DOHH2 (cell line): Measurements from ENCODE around the gene DNAJC5G.

Experiments
- H3F3A ChIP-seq: fragments of 200-600 bp; sonication (generic), shearing (Covaris generic); 2 replicates; pipeline ENCODE4 v1.6.0; 2016; ENCODE audit warnings: antibody characterized with exemption, mild to moderate bottlenecking; ENCODE audit not compliant: control insufficient read depth, insufficient read depth
- H3K27ac ChIP-seq: fragments of 200-600 bp; sonication (generic); 2 replicates; pipeline ENCODE4 v1.5.1; 2014; ENCODE audit warnings: low read depth, mild to moderate bottlenecking, low read length, moderate library complexity
- H3K27me3 ChIP-seq: fragments of 200-600 bp; sonication (generic); 2 replicates; pipeline ENCODE4 v1.6.1; 2014; ENCODE audit warnings: mild to moderate bottlenecking, low read length, mixed read lengths; ENCODE audit not compliant: control insufficient read depth
- H3K36me3 ChIP-seq: fragments of 200-600 bp; sonication (generic); 2 replicates; pipeline ENCODE4 v1.6.1; 2014; ENCODE audit warnings: mild to moderate bottlenecking, low read length, moderate library complexity, mixed read lengths; ENCODE audit not compliant: control insufficient read depth
- H3K4me1 ChIP-seq: fragments of 200-600 bp; sonication (generic); 2 replicates; pipeline ENCODE4 v1.6.1; 2014; ENCODE audit warnings: mild to moderate bottlenecking, low read length, mixed read lengths; ENCODE audit not compliant: control insufficient read depth
- H3K4me2 ChIP-seq: fragments of 200-600 bp; sonication (generic); 2 replicates; pipeline ENCODE4 v1.6.0; 2014; ENCODE audit warnings: mild to moderate bottlenecking, low read length, moderate library complexity
- H3K4me3 ChIP-seq: fragments of 200-600 bp; sonication (generic); 2 replicates; pipeline ENCODE4 v1.5.1; 2014; ENCODE audit warnings: mild to moderate bottlenecking, low read length, mixed read lengths
- H3K79me2 ChIP-seq: fragments of 200-600 bp; sonication (generic); 2 replicates; pipeline ENCODE4 v1.6.1; 2014; ENCODE audit warnings: mild to moderate bottlenecking, low read length, mixed read lengths; ENCODE audit not compliant: control insufficient read depth
- H3K9me2 ChIP-seq: fragments of 200-600 bp; sonication (generic); replicated peaks from 2 replicates; pipeline ENCODE4 v1.6.1; 2014; ENCODE audit warnings: mild to moderate bottlenecking, low read length, mixed read lengths; ENCODE audit not compliant: control insufficient read depth
- H3K9me3 ChIP-seq: fragments of 200-600 bp; sonication (generic); 2 replicates; pipeline ENCODE4 v1.6.1; 2014; ENCODE audit warnings: antibody characterized with exemption, low read length, mixed read lengths; ENCODE audit not compliant: control insufficient read depth, insufficient read depth
- H4K20me1 ChIP-seq: fragments of 200-600 bp; sonication (generic); 2 replicates; pipeline ENCODE4 v1.6.0; 2014; ENCODE audit warnings: low read depth, mild to moderate bottlenecking, antibody characterized with exemption, low read length, moderate library complexity; ENCODE audit not compliant: control insufficient read depth, insufficient read depth
- CTCF ChIP-seq: fragments of 200-600 bp; sonication (generic); IDR thresholded peaks from one replicate; pipeline ENCODE4 v1.5.1; 2014; ENCODE audit warnings: antibody characterized with exemption, mild to moderate bottlenecking, low read depth, low read length; ENCODE audit not compliant: poor library complexity, severe bottlenecking
- EZH2phosphoT487 ChIP-seq: fragments of 200-600 bp; sonication (generic); IDR thresholded peaks from 2 replicates; pipeline ENCODE4 v1.6.1; 2017; ENCODE audit warnings: borderline replicate concordance, mild to moderate bottlenecking, antibody characterized with exemption, low read length, moderate library complexity, mixed read lengths

Gene DNAJC5G

GRCh38 chr2:27306573-27307286, 31.5 kb downstream of the DNAJC5G start:
- peaks cover 2% of the 10 kb centered on the region; the same call in 1 of the 2 replicates for H3F3A ChIP-seq

GRCh38 chr2:27307287-27307544, 32.0 kb downstream of the DNAJC5G start:
- no peaks in the 10 kb centered on the region for H3K79me2 ChIP-seq
- H3K4me1 ChIP-seq: peaks cover 20% of the 10 kb centered on the region
- no peaks in the 10 kb centered on the region for H3K9me2 ChIP-seq
- H3K27ac ChIP-seq: no peak overlapping the region
- TF ChIP-seq EZH2phosphoT487 (no peak), CTCF (no peak)
- H3F3A ChIP-seq: peaks cover 2% of the 10 kb centered on the region; the same call in 1 of the 2 replicates
- H3K36me3 ChIP-seq: peaks cover 3% of the 10 kb centered on the region; the same call in 1 of the 2 replicates
- no peak overlapping the region for H3K4me2 ChIP-seq
- no peaks in the 10 kb centered on the region for H3K27me3 ChIP-seq
- H4K20me1 ChIP-seq: no peaks in the 10 kb centered on the region
- no peak overlapping the region for H3K4me3 ChIP-seq
- H3K9me3 ChIP-seq: no peaks in the 10 kb centered on the region

More at GRCh38 chr2:27306573-27307286, 31.5 kb downstream of the DNAJC5G start:
- H4K20me1 ChIP-seq: no peaks in the 10 kb centered on the region
- no peaks in the 10 kb centered on the region for H3K9me3 ChIP-seq
- H3K79me2 ChIP-seq: no peaks in the 10 kb centered on the region
- no peaks in the 10 kb centered on the region for H3K27me3 ChIP-seq
- peaks cover 3% of the 10 kb centered on the region; the same call in 1 of the 2 replicates for H3K36me3 ChIP-seq
- no peaks in the 10 kb centered on the region for H3K9me2 ChIP-seq
- TF ChIP-seq EZH2phosphoT487 (no peak), CTCF (peak; percentile 31)
- peaks cover 20% of the 10 kb centered on the region for H3K4me1 ChIP-seq
- no peak overlapping the region for H3K4me3 ChIP-seq
- peak overlapping the region; percentile 38 for H3K4me2 ChIP-seq
- H3K27ac ChIP-seq: no peak overlapping the region

- Histone ChIP-seq H3K9me2 (no peaks in the 10 kb centered on the region), H3K79me2 (no peaks in the 10 kb centered on the region), H3K4me2 (no peak overlapping the region), H3K4me3 (no peak overlapping the region), H3F3A (peaks cover under 1% of the 10 kb centered on the region; the same call in 1 of the 2 replicates), H3K4me1 (peaks cover 17% of the 10 kb centered on the region), H4K20me1 (no peaks in the 10 kb centered on the region), H3K27ac (no peak overlapping the region), H3K9me3 (no peaks in the 10 kb centered on the region), H3K27me3 (no peaks in the 10 kb centered on the region), H3K36me3 (peaks cover 3% of the 10 kb centered on the region; the same call in 1 of the 2 replicates)
- TF ChIP-seq CTCF (no peak), EZH2phosphoT487 (no peak)
These were observed 32.5 kb downstream of the DNAJC5G start for GRCh38 chr2:27307545-27308358.
